ENCODE data around the gene ELMO2. TPM values are rescaled to one million over a fixed set of nuclear protein-coding genes. Genes with fewer than 3 reads are reported as not detected.

Gene ELMO2
- total and polyA plus RNA-seq, 12 donors, result 17.2 to 46.0 (median 27.5) TPM

DNA sequence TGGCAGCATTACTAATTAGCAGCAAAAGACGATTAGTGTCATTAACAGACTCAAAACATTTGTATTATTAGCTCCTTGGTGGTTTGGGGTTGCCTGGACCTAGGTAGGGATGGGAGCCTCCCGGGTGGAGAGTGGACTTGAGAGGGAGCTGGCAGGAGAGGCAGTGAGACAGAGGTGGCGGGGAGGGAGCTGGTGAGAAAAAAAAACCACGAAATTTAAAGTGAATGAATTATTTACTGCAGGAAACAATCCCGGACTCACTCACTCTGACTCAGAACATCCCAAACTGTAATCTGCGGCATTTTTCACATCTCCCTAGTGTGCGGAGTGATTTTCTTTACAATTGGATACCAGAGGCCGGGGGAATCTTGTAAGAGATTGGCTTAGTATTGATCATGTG lies 83.8 kb downstream of the ELMO2 start:
- Histone ChIP-seq H3K27ac (no peak overlapping the region), H3K9me3 (no peaks in the 10 kb centered on the region), H3K4me3 (no peak overlapping the region), H3K27me3 (peaks cover 0 to 94% (median 74%) of the 10 kb centered on the region in 7 donors), H3K36me3 (no peaks in the 10 kb centered on the region), H3K4me1 (no peaks in the 10 kb centered on the region)
- intact Hi-C loops (cut with DNase I), result loop anchor here in 1 of 10 donors (5.0 kb wide), 1 partner anchor 190 kb away; no protein-coding TSS in a partner anchor
- DNase-seq, result no peak
- WGBS, 2 donors, result 58 to 62% methylated on average over 8 of the region's 8 CpGs
- ATAC-seq, result no peak
- TF ChIP-seq, protein P1, sequence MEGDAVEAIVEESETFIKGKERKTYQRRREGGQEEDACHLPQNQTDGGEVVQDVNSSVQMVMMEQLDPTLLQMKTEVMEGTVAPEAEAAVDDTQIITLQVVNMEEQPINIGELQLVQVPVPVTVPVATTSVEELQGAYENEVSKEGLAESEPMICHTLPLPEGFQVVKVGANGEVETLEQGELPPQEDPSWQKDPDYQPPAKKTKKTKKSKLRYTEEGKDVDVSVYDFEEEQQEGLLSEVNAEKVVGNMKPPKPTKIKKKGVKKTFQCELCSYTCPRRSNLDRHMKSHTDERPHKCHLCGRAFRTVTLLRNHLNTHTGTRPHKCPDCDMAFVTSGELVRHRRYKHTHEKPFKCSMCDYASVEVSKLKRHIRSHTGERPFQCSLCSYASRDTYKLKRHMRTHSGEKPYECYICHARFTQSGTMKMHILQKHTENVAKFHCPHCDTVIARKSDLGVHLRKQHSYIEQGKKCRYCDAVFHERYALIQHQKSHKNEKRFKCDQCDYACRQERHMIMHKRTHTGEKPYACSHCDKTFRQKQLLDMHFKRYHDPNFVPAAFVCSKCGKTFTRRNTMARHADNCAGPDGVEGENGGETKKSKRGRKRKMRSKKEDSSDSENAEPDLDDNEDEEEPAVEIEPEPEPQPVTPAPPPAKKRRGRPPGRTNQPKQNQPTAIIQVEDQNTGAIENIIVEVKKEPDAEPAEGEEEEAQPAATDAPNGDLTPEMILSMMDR (IDR thresholded peaks at IDR 0.05), result no peak

- TF ChIP-seq, protein P1 (IDR thresholded peaks at IDR 0.05), result no peak
- WGBS, 2 donors, result 45 to 46% methylated on average over 7 of the region's 7 CpGs
- Histone ChIP-seq H3K27ac (no peak overlapping the region), H3K4me3 (no peak overlapping the region), H3K4me1 (peaks cover 0 to 2% (median under 1%) of the 10 kb centered on the region in 9 donors), H3K36me3 (no peaks in the 10 kb centered on the region), H3K27me3 (peaks cover 18 to 96% (median 80%) of the 10 kb centered on the region in 7 donors), H3K9me3 (no peaks in the 10 kb centered on the region)
- DNase-seq, result no peak
- intact Hi-C loops (cut with DNase I), result no loop called here
- no peak for ATAC-seq
Observed at GRCh38 chr20:46317685-46318177, 88.7 kb downstream of the ELMO2 start.

DNA sequence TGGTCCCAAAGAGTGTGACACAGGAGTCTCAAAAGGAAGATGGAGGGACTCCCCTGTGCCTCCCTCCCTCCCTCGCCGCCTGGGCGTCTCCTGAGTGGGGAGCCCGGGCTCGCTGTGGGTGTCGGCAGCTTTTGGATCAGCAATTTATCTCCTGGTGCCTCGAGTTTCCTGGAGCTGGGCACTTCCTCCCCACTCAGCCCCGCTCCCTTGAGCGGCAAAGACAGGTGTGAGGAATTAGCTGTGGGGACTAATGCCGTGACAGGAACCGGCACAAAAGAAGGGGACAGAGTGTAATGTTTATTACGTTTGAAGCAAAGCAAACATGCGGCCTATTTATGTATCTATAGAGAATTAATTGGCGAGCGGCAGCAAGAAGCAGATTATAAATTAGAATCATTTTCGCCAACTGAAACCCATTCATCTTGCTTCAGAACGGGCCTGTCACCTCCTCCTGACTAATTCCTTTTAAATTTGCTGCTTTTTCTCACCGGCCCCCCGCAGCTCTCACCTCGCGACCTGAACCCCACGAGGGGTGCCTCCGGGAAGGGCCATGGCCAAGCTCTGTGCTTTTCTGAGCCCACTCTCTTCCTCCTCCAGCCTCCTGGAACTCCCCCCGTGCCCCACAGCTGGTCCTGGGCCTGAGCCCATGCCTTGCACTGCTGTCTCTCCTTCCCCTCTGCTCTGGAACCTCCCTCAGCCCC lies 89.3 kb downstream of the ELMO2 start:
- no peak overlapping the region for H3K4me3 ChIP-seq
- H3K27me3 ChIP-seq, result peaks cover 18 to 96% (median 80%) of the 10 kb centered on the region in 7 donors

More for the DNA sequence above, 89.3 kb downstream of the ELMO2 start:
- 36 to 43% methylated on average over 24 of the region's 24 CpGs for WGBS, 2 donors
- ATAC-seq, result no peak
- Histone ChIP-seq H3K9me3 (no peaks in the 10 kb centered on the region), H3K27ac (no peak overlapping the region), H3K36me3 (no peaks in the 10 kb centered on the region), H3K4me1 (peaks cover 0 to 7% (median 4%) of the 10 kb centered on the region in 9 donors)
- intact Hi-C loops (cut with DNase I), result no loop called here
- no peak for DNase-seq
- TF ChIP-seq, protein P1 (IDR thresholded peaks at IDR 0.05), result no peak

Other genes starting within 250 kb of the ELMO2 start
- 10 to 100 TPM in 1 of 10 donors, 1 to 10 TPM in 2, under 1 TPM in 7; 0.16 to 11.0 (median 0.64) TPM for gene CDH22, start 98.1 kb downstream of the ELMO2 start, total RNA-seq
- 1 to 10 TPM in 1 of 2 donors, under 1 TPM in 1; 0.04 to 1.0 TPM for gene CDH22, start 98.1 kb downstream of the ELMO2 start, polyA plus RNA-seq
- 1 to 10 TPM in 9 of 10 donors, under 1 TPM in 1; 0.70 to 3.0 (median 1.6) TPM for gene ZNF334, start 106.9 kb upstream of the ELMO2 start, total RNA-seq
- gene ZNF334, start 106.9 kb upstream of the ELMO2 start, polyA plus RNA-seq, result 1 to 10 TPM in 1 of 2 donors, under 1 TPM in 1; 0.64 to 2.9 TPM
- gene OCSTAMP, start 144.0 kb upstream of the ELMO2 start, total RNA-seq, result not detected
- not detected for gene OCSTAMP, start 144.0 kb upstream of the ELMO2 start, polyA plus RNA-seq
- gene SLC13A3, start 244.8 kb upstream of the ELMO2 start, total RNA-seq, result 1 to 10 TPM in 1 of 10 donors, under 1 TPM in 9; 0.13 to 1.2 (median 0.60) TPM
- under 1 TPM; 0.29 to 0.61 TPM for gene SLC13A3, start 244.8 kb upstream of the ELMO2 start, polyA plus RNA-seq